HepG2 (cell line): ENCODE measurements around the gene SRC. TPM values are rescaled to one million over a fixed set of nuclear protein-coding genes. Genes with fewer than 3 reads are reported as not detected.

Experiments used
- AKNA ChIP-seq: sonication (generic); formaldehyde crosslinking; IDR thresholded peaks from 2 replicates; pipeline ENCODE4 v1.4.0; 2020; ENCODE audit warnings: missing genetic modification reagents, borderline replicate concordance
- ARNT ChIP-seq: fragments of 450-650 bp; IDR thresholded peaks from 2 replicates; pipeline ENCODE4 v1.6.1; 2017
- CAMTA2 ChIP-seq: sonication (generic); formaldehyde crosslinking; IDR thresholded peaks from 2 replicates; pipeline ENCODE4 v1.4.0; 2020; ENCODE audit warnings: mild to moderate bottlenecking, missing genetic modification reagents, borderline replicate concordance
- CCAR2 ChIP-seq: fragments of 200-400 bp; formaldehyde crosslinking; optimal IDR thresholded peaks from 2 replicates; pipeline ENCODE3; 2018; ENCODE audit warnings: low read depth, mild to moderate bottlenecking, low read length, moderate library complexity
- FIP1L1 ChIP-seq: fragments of 200-400 bp; formaldehyde crosslinking; IDR thresholded peaks from 2 replicates; pipeline ENCODE4 v1.6.1; 2018; ENCODE audit warnings: low read depth, mild to moderate bottlenecking, low read length, moderate library complexity, borderline replicate concordance; ENCODE audit not compliant: insufficient read depth
- FOSL2 ChIP-seq: sonication (generic); formaldehyde crosslinking; IDR thresholded peaks from 2 replicates; pipeline ENCODE4 v1.4.0; 2020; ENCODE audit warnings: missing genetic modification reagents
- FOXO4 ChIP-seq: sonication (generic); formaldehyde crosslinking; conservative IDR thresholded peaks from 2 replicates; pipeline ENCODE4 v1.8.1; 2023; ENCODE audit warnings: missing genetic modification reagents
- JARID2 ChIP-seq: sonication (generic); formaldehyde crosslinking; IDR thresholded peaks from 2 replicates; pipeline ENCODE4 v1.8.1; 2023; ENCODE audit warnings: missing genetic modification reagents, inconsistent platforms; ENCODE audit not compliant: insufficient replicate concordance
- MAX ChIP-seq: IDR thresholded peaks from 2 replicates; pipeline ENCODE4 v1.6.1; 2012; ENCODE audit warnings: inconsistent platforms
- NFRKB ChIP-seq: fragments of 450-650 bp; IDR thresholded peaks from 2 replicates; pipeline ENCODE4 v1.6.1; 2017
- PHF5A ChIP-seq: IDR thresholded peaks from one replicate; pipeline ENCODE4 v1.6.1; 2018; ENCODE audit warnings: low read depth, missing genetic modification reagents; ENCODE audit not compliant: unreplicated experiment
- ZBTB25 ChIP-seq: IDR thresholded peaks from 2 replicates; pipeline ENCODE4 v1.6.1; 2018; ENCODE audit warnings: missing genetic modification reagents
- ZC3H13 ChIP-seq: sonication (generic); formaldehyde crosslinking; IDR thresholded peaks from 2 replicates; pipeline ENCODE4 v1.8.1; 2023; ENCODE audit warnings: mild to moderate bottlenecking, missing genetic modification reagents, moderate library complexity
- ZNF12 ChIP-seq: sonication (generic); formaldehyde crosslinking; IDR thresholded peaks from 2 replicates; pipeline ENCODE4 v1.5.0; 2020; ENCODE audit warnings: missing genetic modification reagents
- ZNF432 ChIP-seq: sonication (generic); formaldehyde crosslinking; IDR thresholded peaks from 2 replicates; pipeline ENCODE4 v1.5.0; 2020; ENCODE audit warnings: missing genetic modification reagents, mild to moderate bottlenecking, borderline replicate concordance
- polyA plus RNA-seq, 8 experiments: library from polyadenylated mRNA; depleted of rRNA in 3 of 8; stranded (reverse) in 7 of 8; unstranded in 1 of 8; fragments of >200 nt; fragmentation: Illumina TruSeq in 4 of 8; extraction: Trizol in 4 of 8; gene quantifications; 2 replicates each; pipeline versions ENCODE4 v1.2.1 to v1.2.3, GENCODE V29; 2011 to 2016; ENCODE audit warnings: low read depth in 4 of 8, missing spikeins in 1 of 8, mixed read lengths in 1 of 8; ENCODE audit not compliant: insufficient read depth in 1 of 8
- total RNA-seq, 5 experiments: library from RNA; depleted of rRNA; stranded (reverse); fragments of >200 nt; fragmentation: Illumina TruSeq; extraction: Trizol; gene quantifications; 2 replicates each; pipeline ENCODE4 v1.2.3, GENCODE V29; 2016; ENCODE audit warnings: low read depth in 1 of 5
- TF ChIP-seq, protein P1 (sequence below): sonication (generic); formaldehyde crosslinking; IDR thresholded peaks from 2 replicates; pipeline ENCODE4 v1.5.0; 2020; ENCODE audit warnings: missing genetic modification reagents
- TF ChIP-seq, protein P2 (sequence below): sonication (generic); formaldehyde crosslinking; IDR thresholded peaks from 2 replicates; pipeline ENCODE4 v1.9.0; 2022; ENCODE audit warnings: missing genetic modification reagents, mild to moderate bottlenecking, borderline replicate concordance

Gene SRC
- total and polyA plus RNA-seq, 2 of the 13 experiments (the other 11 are each of a cell fraction or from before 2014, with no cell fraction given), result 54.7 to 192 TPM

DNA sequence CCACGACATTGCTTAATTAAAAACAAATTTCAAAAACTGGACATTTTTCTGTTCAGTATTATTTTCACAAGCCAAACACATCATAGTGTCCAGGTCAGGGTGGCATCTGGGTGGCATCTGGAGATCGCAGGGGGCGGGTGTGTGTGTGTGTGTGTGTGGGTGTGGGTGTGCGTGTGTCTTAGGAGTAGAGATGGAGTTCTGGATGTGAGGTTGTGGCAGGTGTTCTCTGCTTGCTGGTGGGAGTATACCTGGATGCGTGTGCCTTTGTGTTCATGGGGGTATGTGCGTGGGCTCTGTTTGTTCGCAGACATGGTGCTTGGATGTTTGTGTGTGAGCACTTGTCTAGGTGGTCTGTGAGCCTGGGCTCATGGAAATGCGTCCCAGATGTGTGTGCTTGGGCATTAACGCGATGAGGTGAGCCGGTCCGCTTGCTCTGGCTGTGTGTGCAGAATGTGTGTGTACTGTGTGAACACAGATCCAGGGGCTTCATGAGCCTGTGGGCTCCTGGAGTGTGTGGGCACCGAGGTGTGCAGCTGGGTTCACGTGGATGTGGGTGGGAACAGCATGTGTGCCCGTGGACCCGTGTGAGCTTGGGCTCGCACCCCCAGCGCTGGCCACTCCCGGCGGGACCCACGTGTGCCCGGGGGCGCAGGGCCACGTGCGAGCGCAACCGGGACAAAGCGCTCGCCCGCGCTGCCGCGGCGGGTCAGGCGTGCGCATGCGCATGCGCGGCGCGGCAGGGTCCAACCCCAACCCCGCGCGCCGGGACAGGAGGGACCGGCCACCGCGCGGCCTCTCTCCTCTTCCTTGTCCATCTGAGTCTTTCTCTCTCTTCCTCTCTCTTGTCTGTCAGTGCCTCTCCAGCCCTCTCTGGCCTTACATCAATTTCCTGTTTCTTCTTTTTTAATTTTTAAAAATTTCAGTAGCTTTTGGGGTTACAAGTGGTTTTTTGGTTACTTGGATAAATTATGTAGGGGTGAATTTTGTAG lies 60.4 kb downstream of the SRC start (continued):
- TF ChIP-seq CAMTA2 (0 out of 2 replicates have a peak, but pooled peaks have one; percentile 77), CCAR2 (no peak), ZC3H13 (peak; percentile 94), ARNT (no peak), FIP1L1 (peak; percentile 75), FOSL2 (peak; percentile 25; the same call in 1 of the 2 replicates), ZNF12 (CRISPR knock-in tag) (peak; percentile 73), FOXO4 (CRISPR knock-in tag) (peak; percentile 99), NFRKB (no peak), JARID2 (CRISPR knock-in tag) (no peak), ZNF432 (no peak), ZBTB25 (CRISPR knock-in tag) (peak; percentile 62; the same call in 1 of the 2 replicates), MAX (peak; percentile 100), PHF5A (no peak), AKNA (CRISPR knock-in tag) (no peak)
- TF ChIP-seq, protein P1, sequence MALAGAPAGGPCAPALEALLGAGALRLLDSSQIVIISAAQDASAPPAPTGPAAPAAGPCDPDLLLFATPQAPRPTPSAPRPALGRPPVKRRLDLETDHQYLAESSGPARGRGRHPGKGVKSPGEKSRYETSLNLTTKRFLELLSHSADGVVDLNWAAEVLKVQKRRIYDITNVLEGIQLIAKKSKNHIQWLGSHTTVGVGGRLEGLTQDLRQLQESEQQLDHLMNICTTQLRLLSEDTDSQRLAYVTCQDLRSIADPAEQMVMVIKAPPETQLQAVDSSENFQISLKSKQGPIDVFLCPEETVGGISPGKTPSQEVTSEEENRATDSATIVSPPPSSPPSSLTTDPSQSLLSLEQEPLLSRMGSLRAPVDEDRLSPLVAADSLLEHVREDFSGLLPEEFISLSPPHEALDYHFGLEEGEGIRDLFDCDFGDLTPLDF (CRISPR knock-in tag), result no peak; the same call in 1 of the 2 replicates
- TF ChIP-seq, protein P2, sequence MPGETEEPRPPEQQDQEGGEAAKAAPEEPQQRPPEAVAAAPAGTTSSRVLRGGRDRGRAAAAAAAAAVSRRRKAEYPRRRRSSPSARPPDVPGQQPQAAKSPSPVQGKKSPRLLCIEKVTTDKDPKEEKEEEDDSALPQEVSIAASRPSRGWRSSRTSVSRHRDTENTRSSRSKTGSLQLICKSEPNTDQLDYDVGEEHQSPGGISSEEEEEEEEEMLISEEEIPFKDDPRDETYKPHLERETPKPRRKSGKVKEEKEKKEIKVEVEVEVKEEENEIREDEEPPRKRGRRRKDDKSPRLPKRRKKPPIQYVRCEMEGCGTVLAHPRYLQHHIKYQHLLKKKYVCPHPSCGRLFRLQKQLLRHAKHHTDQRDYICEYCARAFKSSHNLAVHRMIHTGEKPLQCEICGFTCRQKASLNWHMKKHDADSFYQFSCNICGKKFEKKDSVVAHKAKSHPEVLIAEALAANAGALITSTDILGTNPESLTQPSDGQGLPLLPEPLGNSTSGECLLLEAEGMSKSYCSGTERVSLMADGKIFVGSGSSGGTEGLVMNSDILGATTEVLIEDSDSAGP (CRISPR knock-in tag), result peak; percentile 78
